Trophoblast cell (in vitro differentiated cells and primary cell): Measurements from ENCODE around the gene WNT9A.

Experiments
- DNase-seq, 2 donors: peaks; one replicate each; pipeline ENCODE4 v3.0.0-alpha.2; 2016
- H2AFZ ChIP-seq: 2 replicates; pipeline ENCODE4 v1.6.1; 2013; ENCODE audit warnings: low read length, moderate library complexity, mild to moderate bottlenecking; ENCODE audit not compliant: insufficient read depth, poor library complexity
- H2AK5ac ChIP-seq: 2 replicates; pipeline ENCODE4 v1.6.1; 2013; ENCODE audit warnings: mild to moderate bottlenecking, low read length
- H2BK120ac ChIP-seq: 2 replicates; pipeline ENCODE4 v1.6.1; 2013; ENCODE audit warnings: low read length, mild to moderate bottlenecking, moderate library complexity; ENCODE audit not compliant: insufficient read depth, poor library complexity
- H2BK12ac ChIP-seq: 2 replicates; pipeline ENCODE4 v1.6.1; 2013; ENCODE audit warnings: mild to moderate bottlenecking, low read length, moderate library complexity
- H2BK5ac ChIP-seq: 2 replicates; pipeline ENCODE4 v1.6.1; 2013; ENCODE audit warnings: low read length, low read depth, moderate library complexity, mild to moderate bottlenecking; ENCODE audit not compliant: poor library complexity
- H3K14ac ChIP-seq: 2 replicates; pipeline ENCODE4 v1.6.1; 2013; ENCODE audit warnings: mild to moderate bottlenecking, low read length
- H3K18ac ChIP-seq: 2 replicates; pipeline ENCODE4 v1.6.1; 2013; ENCODE audit warnings: mild to moderate bottlenecking, low read length
- H3K23ac ChIP-seq: 2 replicates; pipeline ENCODE4 v1.6.1; 2013; ENCODE audit warnings: low read length
- H3K27ac ChIP-seq: 2 replicates; pipeline ENCODE4 v1.5.1; 2013; ENCODE audit warnings: low read depth, mild to moderate bottlenecking, inconsistent platforms, low read length, moderate library complexity
- H3K27me3 ChIP-seq: 2 replicates; pipeline ENCODE4 v1.6.1; 2013; ENCODE audit warnings: inconsistent platforms, mild to moderate bottlenecking, low read length, moderate library complexity; ENCODE audit not compliant: insufficient read depth
- H3K36me3 ChIP-seq, 2 experiments: 1 replicate in 1 of 2; 2 replicates in 1 of 2; pipeline ENCODE4 v1.6.1; 2013; ENCODE audit warnings: low read length in 2 of 2, mild to moderate bottlenecking in 2 of 2, moderate library complexity in 1 of 2; ENCODE audit not compliant: insufficient read depth in 2 of 2, control insufficient read depth in 1 of 2
- H3K4ac ChIP-seq: 2 replicates; pipeline ENCODE4 v1.6.1; 2013; ENCODE audit warnings: low read depth, mild to moderate bottlenecking, low read length, moderate library complexity
- H3K4me1 ChIP-seq, 2 experiments: 1 replicate in 1 of 2; 2 replicates in 1 of 2; pipeline ENCODE4 v1.6.1; 2013; ENCODE audit warnings: low read length in 2 of 2, mild to moderate bottlenecking in 2 of 2, moderate library complexity in 1 of 2; ENCODE audit not compliant: insufficient read depth in 2 of 2, control insufficient read depth in 1 of 2
- H3K4me2 ChIP-seq: 2 replicates; pipeline ENCODE4 v1.6.1; 2013; ENCODE audit warnings: inconsistent platforms, mild to moderate bottlenecking, low read length, moderate library complexity
- H3K4me3 ChIP-seq: 2 replicates; pipeline ENCODE4 v1.5.1; 2013; ENCODE audit warnings: mild to moderate bottlenecking, low read depth, low read length, inconsistent platforms
- H3K79me1 ChIP-seq: one replicate; pipeline ENCODE4 v1.6.1; 2013; ENCODE audit warnings: low read length
- H3K79me2 ChIP-seq: 2 replicates; pipeline ENCODE4 v1.6.1; 2013; ENCODE audit warnings: low read length, mild to moderate bottlenecking; ENCODE audit not compliant: control insufficient read depth, insufficient read depth, poor library complexity
- H3K9ac ChIP-seq: 2 replicates; pipeline ENCODE4 v1.6.1; 2013; ENCODE audit warnings: mild to moderate bottlenecking, low read length
- H3K9me3 ChIP-seq: 2 replicates; pipeline ENCODE4 v1.6.1; 2013; ENCODE audit warnings: low read depth, mild to moderate bottlenecking, control low read depth, inconsistent platforms, low read length; ENCODE audit not compliant: insufficient read depth
- H4K12ac ChIP-seq: 2 replicates; pipeline ENCODE4 v1.6.1; 2013; ENCODE audit warnings: low read depth, mild to moderate bottlenecking, low read length, moderate library complexity
- H4K8ac ChIP-seq: 2 replicates; pipeline ENCODE4 v1.6.1; 2013; ENCODE audit warnings: low read depth, mild to moderate bottlenecking, low read length, moderate library complexity
- H4K91ac ChIP-seq: one replicate; pipeline ENCODE4 v1.6.1; 2013; ENCODE audit warnings: low read depth, mild to moderate bottlenecking, low read length, moderate library complexity
- WGBS: extraction: QIAGEN DNeasy Blood & Tissue Kit; methylation state at CpG from one replicate; pipeline ENCODE4 v1.1.7; 2013; ENCODE audit warnings: missing lambda C conversion rate; ENCODE audit not compliant: insufficient read length, insufficient coverage; ENCODE audit errors: extremely low coverage; 5-methylcytosine and 5-hydroxymethylcytosine counted together

The WNT9A gene

DNA sequence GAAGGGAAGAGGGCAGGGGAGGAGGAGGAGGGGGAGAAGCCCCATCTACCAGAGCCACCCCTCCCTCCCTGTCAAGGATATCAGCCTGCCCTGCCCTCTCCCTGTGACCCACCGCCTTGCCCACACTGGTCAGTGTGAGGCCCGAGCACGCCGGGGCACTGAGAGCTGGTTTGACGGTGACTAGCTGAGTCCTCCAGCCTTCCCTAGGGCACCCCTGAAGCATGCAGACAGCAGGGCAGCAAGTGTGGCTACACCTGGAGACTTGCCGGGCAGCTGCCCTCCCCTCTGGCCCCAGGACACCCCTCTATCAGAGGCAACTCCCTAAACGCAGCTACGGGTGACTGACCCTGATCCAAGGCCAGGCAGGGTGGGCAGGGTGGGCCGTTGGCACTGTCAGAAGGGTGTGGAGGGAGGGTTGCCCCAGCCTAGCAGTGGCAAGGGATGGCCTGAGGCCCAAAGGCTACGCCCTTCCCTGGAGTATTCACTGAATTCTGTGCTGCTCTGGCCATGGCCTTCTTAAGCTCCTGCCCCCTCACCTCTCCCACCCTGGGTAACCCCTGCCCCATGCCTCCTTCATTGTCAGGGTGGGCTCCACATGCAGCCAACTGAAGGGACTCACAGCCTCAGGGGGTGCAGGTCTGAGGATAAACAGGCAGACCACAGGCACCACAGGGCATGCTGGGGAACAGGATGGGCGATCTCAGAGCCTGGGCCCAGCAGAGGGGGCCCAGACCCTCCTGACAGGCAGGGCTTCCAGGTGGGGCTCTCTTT is 19.6 kb downstream of the WNT9A start:
- Histone ChIP-seq H3K27me3 (no peaks in the 10 kb centered on the region), H3K4me2 (no peak overlapping the region), H3K79me1 (no peaks in the 10 kb centered on the region), H3K4ac (no peak overlapping the region), H3K4me1 (peaks cover 0 to 6% of the 10 kb centered on the region in 2 experiments), H3K9me3 (no peaks in the 10 kb centered on the region), H2BK5ac (no peak overlapping the region), H4K8ac (no peak overlapping the region), H2BK12ac (no peak overlapping the region), H2AK5ac (no peak overlapping the region), H3K36me3 (peaks cover 3 to 9% of the 10 kb centered on the region in 2 experiments), H2AFZ (no peak overlapping the region), H3K18ac (no peak overlapping the region), H4K12ac (no peak overlapping the region), H2BK120ac (no peak overlapping the region), H3K14ac (no peak overlapping the region), H3K4me3 (no peak overlapping the region), H3K27ac (no peak overlapping the region), H3K23ac (peak overlapping the region; percentile 43), H3K79me2 (no peaks in the 10 kb centered on the region), H4K91ac (no peak overlapping the region), H3K9ac (no peak overlapping the region)
- no peak for DNase-seq
- no CpG with 5 or more reads among the region's 11 CpGs for WGBS

DNA sequence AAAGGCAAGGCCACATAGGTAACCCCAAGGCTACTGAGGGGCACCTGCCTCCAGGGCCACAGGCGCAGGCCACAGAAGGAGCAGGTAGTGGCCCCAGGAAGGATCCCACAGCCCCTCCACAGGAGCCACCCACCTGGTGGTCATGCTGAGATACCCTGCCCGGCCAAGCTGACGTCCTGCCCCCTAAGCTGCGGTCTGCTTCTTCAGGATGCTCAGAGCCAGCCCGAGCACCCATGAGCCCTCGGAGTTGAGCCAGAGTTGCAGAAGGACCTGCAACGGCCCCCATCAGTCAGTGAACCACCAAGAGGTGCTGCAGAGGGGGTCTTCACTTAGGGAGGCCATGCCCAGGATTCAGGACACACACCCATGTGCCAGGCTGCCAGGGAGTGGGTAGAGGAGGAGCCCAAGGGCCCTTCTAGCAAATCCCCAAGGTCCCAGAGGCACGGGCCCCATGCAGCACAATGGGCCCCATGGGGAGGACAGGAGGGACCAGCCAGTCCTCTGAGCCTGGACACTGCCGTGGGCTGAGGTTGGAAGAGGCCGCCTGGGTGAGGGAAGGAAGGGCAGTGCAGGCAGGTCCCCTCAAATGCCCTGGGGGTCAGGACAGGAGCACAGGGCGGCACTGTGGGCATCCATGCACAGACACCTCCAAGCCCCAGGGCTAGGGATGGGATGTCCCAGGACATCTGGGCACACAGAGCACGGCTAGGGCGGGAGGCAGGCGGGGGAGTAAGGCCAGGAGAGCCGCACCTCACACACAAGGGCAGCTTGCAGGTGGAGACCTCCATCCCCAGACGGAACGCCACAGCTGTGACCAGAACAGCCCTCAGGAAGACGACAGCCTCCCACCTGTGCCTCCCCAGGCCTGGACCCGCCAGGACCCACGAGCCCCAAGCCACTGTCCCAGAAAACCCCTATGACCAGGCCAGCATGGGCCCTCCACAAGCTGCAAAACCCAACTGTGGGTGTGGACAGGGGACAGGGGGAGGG is 20.5 kb downstream of the WNT9A start:
- H3K4me1 ChIP-seq, result peaks cover 0 to 6% of the 10 kb centered on the region in 2 experiments
- H2AK5ac ChIP-seq, result no peak overlapping the region
- no peak overlapping the region for H4K12ac ChIP-seq
- H3K18ac ChIP-seq, result no peak overlapping the region
- H3K27me3 ChIP-seq, result no peaks in the 10 kb centered on the region
- no peak overlapping the region for H3K9ac ChIP-seq
- no peak overlapping the region for H2AFZ ChIP-seq
- H3K14ac ChIP-seq, result no peak overlapping the region
- H3K4me3 ChIP-seq, result no peak overlapping the region
- no peak overlapping the region for H2BK120ac ChIP-seq
- DNase-seq, result no peak
- H3K4me2 ChIP-seq, result no peak overlapping the region
- H3K36me3 ChIP-seq, result peaks cover 3 to 6% of the 10 kb centered on the region in 2 experiments
- H3K27ac ChIP-seq, result no peak overlapping the region
- H3K23ac ChIP-seq, result no peak overlapping the region
- H3K79me2 ChIP-seq, result no peaks in the 10 kb centered on the region
- WGBS, result no CpG with 5 or more reads among the region's 20 CpGs
- no peak overlapping the region for H4K8ac ChIP-seq
- H3K4ac ChIP-seq, result no peak overlapping the region
- no peak overlapping the region for H2BK5ac ChIP-seq
- H3K79me1 ChIP-seq, result no peaks in the 10 kb centered on the region
- no peak overlapping the region for H2BK12ac ChIP-seq
- no peaks in the 10 kb centered on the region for H3K9me3 ChIP-seq
- no peak overlapping the region for H4K91ac ChIP-seq

DNA sequence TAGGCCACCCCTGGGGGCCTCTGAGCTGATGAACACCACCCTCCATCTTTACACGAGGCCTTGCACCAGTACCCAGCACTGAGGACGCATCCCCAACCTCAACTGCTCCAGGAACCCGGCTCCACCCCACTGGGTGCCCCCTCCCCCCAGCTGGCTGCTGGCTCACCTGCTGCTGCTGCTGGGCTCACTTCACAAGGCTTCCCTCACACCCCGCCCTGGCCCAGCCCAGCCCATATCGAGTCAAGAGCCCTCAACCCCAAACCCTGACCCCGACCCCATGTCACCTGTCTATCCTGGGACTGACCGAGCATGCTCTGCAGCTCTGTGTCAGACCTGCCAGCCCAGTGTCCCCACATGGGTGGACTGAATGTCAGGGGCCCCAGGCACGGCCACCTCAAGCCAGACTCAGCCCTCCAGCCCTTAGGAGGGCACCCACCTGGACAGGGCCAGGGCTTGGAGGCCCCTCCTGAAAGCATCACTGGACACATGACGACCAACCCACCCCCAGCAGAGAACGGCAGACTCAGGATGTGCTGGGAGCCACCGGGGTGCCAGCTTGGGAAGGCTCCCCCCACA is 21.4 kb downstream of the WNT9A start:
- Histone ChIP-seq H3K79me2 (no peaks in the 10 kb centered on the region), H3K14ac (no peak overlapping the region), H3K18ac (no peak overlapping the region), H4K12ac (no peak overlapping the region), H4K8ac (no peak overlapping the region), H2AK5ac (no peak overlapping the region), H3K4ac (no peak overlapping the region), H3K79me1 (no peaks in the 10 kb centered on the region), H3K9ac (no peak overlapping the region), H2BK5ac (no peak overlapping the region), H3K27ac (no peak overlapping the region), H3K9me3 (peaks cover 1% of the 10 kb centered on the region), H2AFZ (no peak overlapping the region), H3K4me2 (no peak overlapping the region), H2BK12ac (no peak overlapping the region), H3K23ac (no peak overlapping the region), H3K27me3 (no peaks in the 10 kb centered on the region), H2BK120ac (no peak overlapping the region), H4K91ac (no peak overlapping the region), H3K36me3 (peaks cover 11 to 12% of the 10 kb centered on the region in 2 experiments), H3K4me1 (peaks cover 0 to 6% of the 10 kb centered on the region in 2 experiments), H3K4me3 (no peak overlapping the region)
- no CpG with 5 or more reads among the region's 11 CpGs for WGBS
- DNase-seq, result no peak

DNA sequence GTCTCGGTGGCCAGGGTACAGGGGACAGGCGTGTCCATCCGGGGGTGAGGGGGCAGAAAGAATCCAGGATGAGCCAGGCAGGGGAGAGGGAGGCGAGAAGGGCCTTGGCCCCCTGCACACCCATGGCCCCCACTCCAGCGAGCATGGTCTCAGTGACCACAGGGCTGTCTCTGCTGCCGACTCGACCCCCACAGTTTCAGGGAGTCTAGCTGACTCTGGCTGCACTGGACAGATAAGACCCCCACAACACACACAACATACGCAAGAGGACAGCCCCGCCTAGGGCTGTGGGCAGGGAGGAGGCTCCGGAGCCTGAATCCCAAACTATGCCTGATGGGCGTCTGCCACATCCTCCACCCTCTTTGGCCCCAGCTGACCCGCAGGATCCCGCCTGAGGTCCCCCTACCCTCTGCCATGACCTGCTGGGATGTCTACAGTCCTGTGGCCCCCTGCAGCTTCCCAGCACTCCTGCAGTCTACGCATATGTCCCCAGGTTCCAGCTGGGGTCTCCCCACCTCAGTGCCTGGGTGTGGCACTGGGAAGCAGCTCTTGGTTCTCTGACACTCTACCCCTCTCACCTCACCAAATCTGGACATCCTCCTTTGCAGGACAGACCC is 22.0 kb downstream of the WNT9A start:
- no peak overlapping the region for H3K4me2 ChIP-seq
- H3K18ac ChIP-seq, result no peak overlapping the region
- no peak overlapping the region for H3K27ac ChIP-seq
- H3K9ac ChIP-seq, result no peak overlapping the region
- no peak for DNase-seq
- H3K27me3 ChIP-seq, result no peaks in the 10 kb centered on the region
- H3K9me3 ChIP-seq, result peaks cover 5% of the 10 kb centered on the region
- no peak overlapping the region for H3K4me3 ChIP-seq
- WGBS, result no CpG with 5 or more reads among the region's 14 CpGs
- peaks cover 17 to 18% of the 10 kb centered on the region in 2 experiments for H3K36me3 ChIP-seq
- no peak overlapping the region for H2BK12ac ChIP-seq
- H3K4ac ChIP-seq, result no peak overlapping the region
- no peaks in the 10 kb centered on the region for H3K79me1 ChIP-seq
- H4K91ac ChIP-seq, result no peak overlapping the region
- H3K14ac ChIP-seq, result no peak overlapping the region
- peaks cover 0 to 6% of the 10 kb centered on the region in 2 experiments for H3K4me1 ChIP-seq
- H2BK120ac ChIP-seq, result no peak overlapping the region
- no peak overlapping the region for H4K8ac ChIP-seq
- H3K79me2 ChIP-seq, result no peaks in the 10 kb centered on the region
- no peak overlapping the region for H2BK5ac ChIP-seq
- no peak overlapping the region for H4K12ac ChIP-seq
- no peak overlapping the region for H2AK5ac ChIP-seq
- no peak overlapping the region for H3K23ac ChIP-seq
- no peak overlapping the region for H2AFZ ChIP-seq
